K562 (cell line): ENCODE measurements around the gene TRMT2A. TPM values are rescaled to one million over a fixed set of nuclear protein-coding genes. Genes with fewer than 3 reads are reported as not detected.

Experiments used
- CREB5 ChIP-seq: fragments of 250-450 bp; sonication (Bioruptor Pico); IDR thresholded peaks from 2 replicates; pipeline ENCODE4 v1.5.0; 2020; ENCODE audit warnings: mild to moderate bottlenecking
- GATA2 ChIP-seq: sonication (generic); formaldehyde crosslinking; IDR thresholded peaks from 2 replicates; pipeline ENCODE4 v1.4.0; 2020; ENCODE audit warnings: mild to moderate bottlenecking, missing genetic modification reagents
- MITF ChIP-seq: IDR thresholded peaks from 2 replicates; pipeline ENCODE4 v1.6.1; 2014; ENCODE audit warnings: antibody characterized with exemption
- MLX ChIP-seq, 2 experiments: fragments of 450-650 bp in 1 of 2; sonication (generic) in 1 of 2; formaldehyde crosslinking; conservative IDR thresholded peaks; 2 replicates each; pipeline versions ENCODE4 v1.4.0 to v1.8.1; 2020 to 2022; ENCODE audit warnings: mild to moderate bottlenecking in 1 of 2, missing genetic modification reagents in 1 of 2
- POLR2AphosphoS2 ChIP-seq: IDR thresholded peaks from 2 replicates; pipeline ENCODE4 v1.6.1; 2012; ENCODE audit warnings: low read length, improper control_type of control experiment
- RAD21 ChIP-seq, 2 experiments: fragments of 250-450 bp in 1 of 2; fragments of 450-650 bp in 1 of 2; sonication (Bioruptor Pico) in 1 of 2; formaldehyde crosslinking in 1 of 2; IDR thresholded peaks in 1 of 2; conservative IDR thresholded peaks in 1 of 2; 2 replicates each; pipeline versions ENCODE4 v1.4.0 to v1.8.0; 2020 to 2022; ENCODE audit warnings: mild to moderate bottlenecking in 2 of 2, moderate library complexity in 1 of 2
- SMARCB1 ChIP-seq: IDR thresholded peaks from 2 replicates; pipeline ENCODE4 v1.6.1; 2011; ENCODE audit warnings: improper control_type of control experiment, low read depth; ENCODE audit not compliant: insufficient read length
- TEAD2 ChIP-seq: fragments of 450-650 bp; IDR thresholded peaks from 2 replicates; pipeline ENCODE4 v1.6.1; 2016; ENCODE audit warnings: missing genetic modification characterization, control low read depth, missing compliant biosample characterization
- TFE3 ChIP-seq: fragments of 450-650 bp; formaldehyde crosslinking; IDR thresholded peaks from 2 replicates; pipeline ENCODE4 v1.4.0; 2020; ENCODE audit warnings: mild to moderate bottlenecking, mixed read lengths
- polyA plus RNA-seq, 8 experiments: library from polyadenylated mRNA; depleted of rRNA in 4 of 8; stranded (reverse) in 5 of 8; unstranded in 3 of 8; fragments of >200 nt; fragmentation: Nextera tagmentation in 2 of 8; fragmentation: Illumina TruSeq in 1 of 8; extraction: Ambion mirVana in 2 of 8; extraction: Trizol in 1 of 8; gene quantifications; 2 replicates each; pipeline versions ENCODE4 v1.2.1 to v1.2.3, GENCODE V29; 2011 to 2014; ENCODE audit warnings: inconsistent platforms in 1 of 8, missing spikeins in 1 of 8
- total RNA-seq, 7 experiments: library from RNA; depleted of rRNA in 6 of 7; stranded (reverse); fragments of >200 nt in 6 of 7; fragmentation: Illumina TruSeq in 2 of 7; extraction: Trizol in 2 of 7; gene quantifications; 2 replicates each; pipeline versions ENCODE4 v1.2.1 to v1.2.3, GENCODE V29; 2011 to 2021; ENCODE audit warnings: low replicate concordance in 1 of 7
- TF ChIP-seq, protein P1 (sequence below): sonication (generic); formaldehyde crosslinking; IDR thresholded peaks from 2 replicates; pipeline ENCODE4 v1.8.1; 2023; ENCODE audit warnings: mild to moderate bottlenecking, missing genetic modification reagents
- TF ChIP-seq, protein P2 (sequence below): IDR thresholded peaks from 2 replicates; pipeline ENCODE4 v1.6.1; 2011; ENCODE audit not compliant: insufficient read length; ENCODE audit errors: extremely low read depth
- TF ChIP-seq, protein P3 (sequence below): fragments of 250-450 bp; sonication (Bioruptor Pico); IDR thresholded peaks from 2 replicates; pipeline ENCODE4 v1.5.0; 2020; ENCODE audit warnings: mild to moderate bottlenecking, borderline replicate concordance

The TRMT2A gene
- total and polyA plus RNA-seq, 9 of the 15 experiments (the other 6 are each of a cell fraction or from before 2014, with no cell fraction given): 1.6 to 265 (median 140) TPM

DNA sequence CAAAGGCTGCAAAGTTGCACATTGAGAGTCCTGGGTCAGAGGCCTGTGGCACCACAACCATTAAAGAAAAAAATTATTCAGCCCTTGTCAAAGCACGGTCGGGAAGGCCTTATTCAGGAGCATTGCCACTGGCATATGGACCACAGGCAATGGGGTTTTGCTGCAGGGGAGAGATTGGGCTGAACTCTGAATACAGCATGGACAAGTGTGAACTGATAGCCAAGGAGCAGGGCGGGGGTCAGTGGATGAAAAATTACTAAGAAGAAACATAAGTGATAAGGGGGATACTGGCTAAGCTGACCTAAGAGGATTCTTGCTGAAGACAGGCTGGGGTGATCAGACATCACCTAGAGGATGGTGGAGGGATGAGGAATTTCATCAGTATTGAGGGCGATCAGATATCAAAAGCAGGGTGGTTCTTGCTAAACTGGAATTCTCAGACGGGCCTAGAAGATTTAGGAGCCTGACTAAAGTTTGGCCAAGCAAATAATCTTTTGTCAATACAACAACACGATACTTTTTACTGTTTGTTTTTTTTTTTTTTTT lies 40.3 kb downstream of the TRMT2A start (continued):
- TF ChIP-seq, protein P1, sequence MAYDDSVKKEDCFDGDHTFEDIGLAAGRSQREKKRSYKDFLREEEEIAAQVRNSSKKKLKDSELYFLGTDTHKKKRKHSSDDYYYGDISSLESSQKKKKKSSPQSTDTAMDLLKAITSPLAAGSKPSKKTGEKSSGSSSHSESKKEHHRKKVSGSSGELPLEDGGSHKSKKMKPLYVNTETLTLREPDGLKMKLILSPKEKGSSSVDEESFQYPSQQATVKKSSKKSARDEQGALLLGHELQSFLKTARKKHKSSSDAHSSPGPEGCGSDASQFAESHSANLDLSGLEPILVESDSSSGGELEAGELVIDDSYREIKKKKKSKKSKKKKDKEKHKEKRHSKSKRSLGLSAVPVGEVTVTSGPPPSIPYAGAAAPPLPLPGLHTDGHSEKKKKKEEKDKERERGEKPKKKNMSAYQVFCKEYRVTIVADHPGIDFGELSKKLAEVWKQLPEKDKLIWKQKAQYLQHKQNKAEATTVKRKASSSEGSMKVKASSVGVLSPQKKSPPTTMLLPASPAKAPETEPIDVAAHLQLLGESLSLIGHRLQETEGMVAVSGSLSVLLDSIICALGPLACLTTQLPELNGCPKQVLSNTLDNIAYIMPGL (CRISPR knock-in tag): no peak
- TF ChIP-seq TFE3 (no peak), MLX (CRISPR knock-in tag; conservative IDR thresholded peaks at IDR 0.05) (0 out of 4 replicates have a peak, but pooled peaks of 1 of the 2 experiments have one; percentile 83), RAD21 (CRISPR knock-in tag; conservative IDR thresholded peaks at IDR 0.05 in 1 of 2, IDR thresholded peaks at IDR 0.05 in 1 of 2) (peak in 1 of 2 experiments; percentile 23; a peak in 1 of 4 replicates), SMARCB1 (peak; percentile 50), GATA2 (CRISPR knock-in tag) (no peak), TEAD2 (tag) (peak; percentile 76), POLR2AphosphoS2 (no peak), MITF (no peak), CREB5 (CRISPR knock-in tag) (no peak)
- TF ChIP-seq, protein P2, sequence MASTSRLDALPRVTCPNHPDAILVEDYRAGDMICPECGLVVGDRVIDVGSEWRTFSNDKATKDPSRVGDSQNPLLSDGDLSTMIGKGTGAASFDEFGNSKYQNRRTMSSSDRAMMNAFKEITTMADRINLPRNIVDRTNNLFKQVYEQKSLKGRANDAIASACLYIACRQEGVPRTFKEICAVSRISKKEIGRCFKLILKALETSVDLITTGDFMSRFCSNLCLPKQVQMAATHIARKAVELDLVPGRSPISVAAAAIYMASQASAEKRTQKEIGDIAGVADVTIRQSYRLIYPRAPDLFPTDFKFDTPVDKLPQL: no peak
- TF ChIP-seq, protein P3, sequence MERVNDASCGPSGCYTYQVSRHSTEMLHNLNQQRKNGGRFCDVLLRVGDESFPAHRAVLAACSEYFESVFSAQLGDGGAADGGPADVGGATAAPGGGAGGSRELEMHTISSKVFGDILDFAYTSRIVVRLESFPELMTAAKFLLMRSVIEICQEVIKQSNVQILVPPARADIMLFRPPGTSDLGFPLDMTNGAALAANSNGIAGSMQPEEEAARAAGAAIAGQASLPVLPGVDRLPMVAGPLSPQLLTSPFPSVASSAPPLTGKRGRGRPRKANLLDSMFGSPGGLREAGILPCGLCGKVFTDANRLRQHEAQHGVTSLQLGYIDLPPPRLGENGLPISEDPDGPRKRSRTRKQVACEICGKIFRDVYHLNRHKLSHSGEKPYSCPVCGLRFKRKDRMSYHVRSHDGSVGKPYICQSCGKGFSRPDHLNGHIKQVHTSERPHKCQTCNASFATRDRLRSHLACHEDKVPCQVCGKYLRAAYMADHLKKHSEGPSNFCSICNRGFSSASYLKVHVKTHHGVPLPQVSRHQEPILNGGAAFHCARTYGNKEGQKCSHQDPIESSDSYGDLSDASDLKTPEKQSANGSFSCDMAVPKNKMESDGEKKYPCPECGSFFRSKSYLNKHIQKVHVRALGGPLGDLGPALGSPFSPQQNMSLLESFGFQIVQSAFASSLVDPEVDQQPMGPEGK (CRISPR knock-in tag): no peak
